ENCODE data around the gene IGFBPL1.

DNA sequence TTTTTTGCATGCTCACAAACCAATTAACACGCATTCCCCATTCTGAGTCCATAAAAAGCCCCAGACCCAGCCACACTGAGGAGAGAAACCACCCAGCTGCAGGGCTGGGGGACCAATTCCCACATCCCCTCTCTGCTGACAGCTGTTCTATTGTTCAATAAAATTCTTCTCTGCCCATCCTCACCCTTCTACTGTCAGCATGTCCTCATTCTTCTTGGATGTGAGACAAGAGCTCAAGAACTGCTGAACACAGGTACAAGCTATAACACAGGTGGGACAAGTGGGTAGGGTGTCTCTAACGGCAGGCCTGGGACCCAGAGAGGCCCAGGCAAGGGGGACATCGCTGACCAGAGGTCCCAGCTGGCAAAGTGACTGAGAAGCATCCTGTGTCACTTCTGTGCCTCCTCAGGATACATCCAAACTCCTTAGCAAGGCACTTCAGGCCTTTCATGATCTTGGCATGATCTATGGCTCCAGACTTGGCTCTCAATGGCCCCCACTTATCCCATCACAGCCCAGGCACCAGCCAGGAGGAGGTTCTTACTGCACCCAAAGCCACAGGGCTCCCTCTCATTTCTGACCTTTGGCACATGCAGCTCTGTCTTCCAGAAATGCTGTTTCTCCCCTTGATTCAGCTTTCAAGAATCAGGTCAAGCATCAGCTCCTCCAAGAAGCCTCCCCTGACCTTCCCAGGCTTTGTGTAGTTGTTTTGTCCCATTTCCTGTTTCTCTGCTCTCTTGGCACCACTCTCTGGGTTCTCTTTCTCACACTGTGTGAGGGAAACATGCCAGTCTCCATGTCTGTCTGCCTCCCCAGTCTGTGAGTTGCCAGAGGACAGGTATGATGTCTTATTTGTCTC, 39.0 kb downstream of the IGFBPL1 start:
- TF ChIP-seq, protein P1, sequence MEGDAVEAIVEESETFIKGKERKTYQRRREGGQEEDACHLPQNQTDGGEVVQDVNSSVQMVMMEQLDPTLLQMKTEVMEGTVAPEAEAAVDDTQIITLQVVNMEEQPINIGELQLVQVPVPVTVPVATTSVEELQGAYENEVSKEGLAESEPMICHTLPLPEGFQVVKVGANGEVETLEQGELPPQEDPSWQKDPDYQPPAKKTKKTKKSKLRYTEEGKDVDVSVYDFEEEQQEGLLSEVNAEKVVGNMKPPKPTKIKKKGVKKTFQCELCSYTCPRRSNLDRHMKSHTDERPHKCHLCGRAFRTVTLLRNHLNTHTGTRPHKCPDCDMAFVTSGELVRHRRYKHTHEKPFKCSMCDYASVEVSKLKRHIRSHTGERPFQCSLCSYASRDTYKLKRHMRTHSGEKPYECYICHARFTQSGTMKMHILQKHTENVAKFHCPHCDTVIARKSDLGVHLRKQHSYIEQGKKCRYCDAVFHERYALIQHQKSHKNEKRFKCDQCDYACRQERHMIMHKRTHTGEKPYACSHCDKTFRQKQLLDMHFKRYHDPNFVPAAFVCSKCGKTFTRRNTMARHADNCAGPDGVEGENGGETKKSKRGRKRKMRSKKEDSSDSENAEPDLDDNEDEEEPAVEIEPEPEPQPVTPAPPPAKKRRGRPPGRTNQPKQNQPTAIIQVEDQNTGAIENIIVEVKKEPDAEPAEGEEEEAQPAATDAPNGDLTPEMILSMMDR (IDR thresholded peaks at IDR 0.05): no peak
- TF ChIP-seq POLR2A (IDR thresholded peaks at IDR 0.05): no peak
